HepG2 (cell line): Measurements from ENCODE around the gene TMED3. TPM values are rescaled to one million over a fixed set of nuclear protein-coding genes. Genes with fewer than 3 reads are reported as not detected.

ENCODE experiments used
- GABPB1 ChIP-seq: IDR thresholded peaks from 2 replicates; pipeline ENCODE4 v1.6.1; 2016; ENCODE audit warnings: mild to moderate bottlenecking, missing genetic modification reagents, moderate library complexity, missing compliant biosample characterization
- HBP1 ChIP-seq: IDR thresholded peaks from 2 replicates; pipeline ENCODE4 v1.6.1; 2016; ENCODE audit warnings: low read depth, control low read depth
- HDAC6 ChIP-seq: fragments of 200-600 bp; sonication (generic); IDR thresholded peaks from 2 replicates; pipeline ENCODE4 v1.7.0; 2017; ENCODE audit warnings: mild to moderate bottlenecking, antibody characterized with exemption, low read length, low read depth
- HMGA1 ChIP-seq: sonication (generic); formaldehyde crosslinking; conservative IDR thresholded peaks from 2 replicates; pipeline ENCODE4 v1.4.0; 2020; ENCODE audit warnings: missing genetic modification reagents
- JARID2 ChIP-seq: sonication (generic); formaldehyde crosslinking; IDR thresholded peaks from 2 replicates; pipeline ENCODE4 v1.8.1; 2023; ENCODE audit warnings: missing genetic modification reagents, inconsistent platforms; ENCODE audit not compliant: insufficient replicate concordance
- KMT2A ChIP-seq: sonication (generic); formaldehyde crosslinking; IDR thresholded peaks from 2 replicates; pipeline ENCODE4 v1.4.0; 2020; ENCODE audit warnings: missing genetic modification reagents
- NBN ChIP-seq: fragments of 450-650 bp; conservative IDR thresholded peaks from 2 replicates; pipeline ENCODE4 v1.6.1; 2017
- PAF1 ChIP-seq: IDR thresholded peaks from 2 replicates; pipeline ENCODE4 v1.6.1; 2016; ENCODE audit warnings: missing genetic modification reagents, missing compliant biosample characterization
- REL ChIP-seq: sonication (generic); formaldehyde crosslinking; conservative IDR thresholded peaks from 2 replicates; pipeline ENCODE4 v1.8.0; 2022; ENCODE audit warnings: mild to moderate bottlenecking, missing genetic modification reagents, moderate library complexity
- TMF1 ChIP-seq: sonication (generic); formaldehyde crosslinking; IDR thresholded peaks from 2 replicates; pipeline ENCODE4 v1.8.1; 2022; ENCODE audit warnings: low read depth, missing genetic modification reagents
- TOE1 ChIP-seq: sonication (generic); formaldehyde crosslinking; IDR thresholded peaks from 2 replicates; pipeline ENCODE4 v1.4.0; 2020; ENCODE audit warnings: mild to moderate bottlenecking, missing genetic modification reagents
- ZBTB7B ChIP-seq: sonication (generic); formaldehyde crosslinking; IDR thresholded peaks from 2 replicates; pipeline ENCODE4 v1.4.0; 2020; ENCODE audit warnings: missing genetic modification reagents
- ZNF274 ChIP-seq: sonication (generic); formaldehyde crosslinking; IDR thresholded peaks from 2 replicates; pipeline ENCODE4 v1.5.1; 2020; ENCODE audit warnings: mild to moderate bottlenecking, missing genetic modification reagents
- ZNF280D ChIP-seq: sonication (generic); formaldehyde crosslinking; IDR thresholded peaks from 2 replicates; pipeline ENCODE4 v1.5.1; 2020; ENCODE audit warnings: mild to moderate bottlenecking, missing genetic modification reagents
- ZNF296 ChIP-seq: sonication (generic); formaldehyde crosslinking; conservative IDR thresholded peaks from 2 replicates; pipeline ENCODE4 v1.5.0; 2020; ENCODE audit warnings: mild to moderate bottlenecking, missing genetic modification reagents
- ZNF335 ChIP-seq: sonication (generic); formaldehyde crosslinking; IDR thresholded peaks from 2 replicates; pipeline ENCODE4 v1.4.0; 2020; ENCODE audit warnings: missing genetic modification reagents
- ZNF367 ChIP-seq: sonication (generic); formaldehyde crosslinking; IDR thresholded peaks from 2 replicates; pipeline ENCODE4 v1.4.0; 2020; ENCODE audit warnings: missing genetic modification reagents, borderline replicate concordance
- ZNF430 ChIP-seq: sonication (generic); formaldehyde crosslinking; IDR thresholded peaks from 2 replicates; pipeline ENCODE4 v1.9.0; 2021; ENCODE audit warnings: mild to moderate bottlenecking, missing genetic modification reagents
- ZNF543 ChIP-seq: sonication (generic); formaldehyde crosslinking; IDR thresholded peaks from 2 replicates; pipeline ENCODE4 v1.4.0; 2020; ENCODE audit warnings: mild to moderate bottlenecking, missing genetic modification reagents
- ZNF546 ChIP-seq: sonication (generic); formaldehyde crosslinking; conservative IDR thresholded peaks from 2 replicates; pipeline ENCODE4 v1.8.1; 2023; ENCODE audit warnings: mild to moderate bottlenecking, missing genetic modification reagents
- ZNF569 ChIP-seq: sonication (generic); formaldehyde crosslinking; IDR thresholded peaks from 2 replicates; pipeline ENCODE4 v1.5.0; 2020; ENCODE audit warnings: mild to moderate bottlenecking, missing genetic modification reagents, moderate library complexity, borderline replicate concordance
- ZNF740 ChIP-seq: sonication (generic); formaldehyde crosslinking; IDR thresholded peaks from 2 replicates; pipeline ENCODE4 v1.4.0; 2020; ENCODE audit warnings: missing genetic modification reagents
- polyA plus RNA-seq, 8 experiments: library from polyadenylated mRNA; depleted of rRNA in 3 of 8; stranded (reverse) in 7 of 8; unstranded in 1 of 8; fragments of >200 nt; fragmentation: Illumina TruSeq in 4 of 8; extraction: Trizol in 4 of 8; gene quantifications; 2 replicates each; pipeline versions ENCODE4 v1.2.1 to v1.2.3, GENCODE V29; 2011 to 2016; ENCODE audit warnings: low read depth in 4 of 8, missing spikeins in 1 of 8, mixed read lengths in 1 of 8; ENCODE audit not compliant: insufficient read depth in 1 of 8
- total RNA-seq, 5 experiments: library from RNA; depleted of rRNA; stranded (reverse); fragments of >200 nt; fragmentation: Illumina TruSeq; extraction: Trizol; gene quantifications; 2 replicates each; pipeline ENCODE4 v1.2.3, GENCODE V29; 2016; ENCODE audit warnings: low read depth in 1 of 5
- TF ChIP-seq, protein P1 (sequence below): sonication (generic); formaldehyde crosslinking; IDR thresholded peaks from 2 replicates; pipeline ENCODE4 v1.8.1; 2023; ENCODE audit warnings: mild to moderate bottlenecking, moderate library complexity, missing genetic modification reagents

Gene TMED3
- total and polyA plus RNA-seq, 2 of the 13 experiments (the other 11 are each of a cell fraction or from before 2014, with no cell fraction given), result 125 to 155 TPM

GRCh38 chr15:79283252-79284048, 27.5 kb upstream of the TMED3 start (continued):
- TF ChIP-seq ZNF274 (CRISPR knock-in tag), result no peak
- TF ChIP-seq ZNF280D (CRISPR knock-in tag), result no peak
- no peak for TF ChIP-seq ZNF569 (CRISPR knock-in tag)
- TF ChIP-seq ZNF543 (CRISPR knock-in tag), result 0 out of 2 replicates have a peak, but pooled peaks have one; percentile 46
- peak; percentile 69; the same call in 1 of the 2 replicates for TF ChIP-seq ZNF546 (CRISPR knock-in tag)
- no peak for TF ChIP-seq JARID2 (CRISPR knock-in tag)
- TF ChIP-seq ZNF367 (CRISPR knock-in tag), result peak; percentile 76; the same call in 1 of the 2 replicates
- no peak for TF ChIP-seq ZNF740 (CRISPR knock-in tag)
- TF ChIP-seq, protein P1, sequence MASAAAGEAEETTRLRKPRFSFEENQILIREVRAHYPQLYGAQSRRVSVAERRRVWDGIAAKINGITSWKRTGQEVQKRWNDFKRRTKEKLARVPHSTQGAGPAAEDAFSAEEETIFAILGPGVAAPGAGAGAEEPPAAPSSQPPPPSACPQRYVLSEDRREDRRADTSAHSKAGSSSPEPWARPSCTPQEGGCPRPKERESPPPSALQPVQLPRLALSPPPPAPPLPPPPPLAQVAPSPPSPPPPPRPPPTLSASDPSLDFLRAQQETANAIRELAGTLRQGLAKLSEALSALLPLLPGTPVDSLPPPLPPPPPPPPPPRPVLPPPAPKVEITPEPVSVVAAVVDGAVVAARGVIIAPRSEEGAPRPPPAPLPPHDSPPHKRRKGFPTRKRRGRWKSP (CRISPR knock-in tag), result 0 out of 2 replicates have a peak, but pooled peaks have one; percentile 30
- no peak for TF ChIP-seq ZNF335
- TF ChIP-seq TOE1 (CRISPR knock-in tag), result no peak
- 0 out of 2 replicates have a peak, but pooled peaks have one; percentile 51 for TF ChIP-seq HBP1
- TF ChIP-seq ZBTB7B, result no peak
- TF ChIP-seq HDAC6, result no peak
- TF ChIP-seq PAF1, result no peak
- TF ChIP-seq HMGA1 (CRISPR knock-in tag), result no peak
- TF ChIP-seq REL, result no peak
- TF ChIP-seq KMT2A (CRISPR knock-in tag), result no peak
- TF ChIP-seq NBN, result no peak
- peak; percentile 56; the same call in 1 of the 2 replicates for TF ChIP-seq GABPB1 (CRISPR knock-in tag)
- no peak for TF ChIP-seq ZNF430
- TF ChIP-seq ZNF296 (CRISPR knock-in tag), result peak; percentile 79; the same call in 1 of the 2 replicates
- TF ChIP-seq TMF1 (CRISPR knock-in tag), result 0 out of 2 replicates have a peak, but pooled peaks have one; percentile 60
